ENCODE data around the gene CCNO.

CCNO gene

DNA sequence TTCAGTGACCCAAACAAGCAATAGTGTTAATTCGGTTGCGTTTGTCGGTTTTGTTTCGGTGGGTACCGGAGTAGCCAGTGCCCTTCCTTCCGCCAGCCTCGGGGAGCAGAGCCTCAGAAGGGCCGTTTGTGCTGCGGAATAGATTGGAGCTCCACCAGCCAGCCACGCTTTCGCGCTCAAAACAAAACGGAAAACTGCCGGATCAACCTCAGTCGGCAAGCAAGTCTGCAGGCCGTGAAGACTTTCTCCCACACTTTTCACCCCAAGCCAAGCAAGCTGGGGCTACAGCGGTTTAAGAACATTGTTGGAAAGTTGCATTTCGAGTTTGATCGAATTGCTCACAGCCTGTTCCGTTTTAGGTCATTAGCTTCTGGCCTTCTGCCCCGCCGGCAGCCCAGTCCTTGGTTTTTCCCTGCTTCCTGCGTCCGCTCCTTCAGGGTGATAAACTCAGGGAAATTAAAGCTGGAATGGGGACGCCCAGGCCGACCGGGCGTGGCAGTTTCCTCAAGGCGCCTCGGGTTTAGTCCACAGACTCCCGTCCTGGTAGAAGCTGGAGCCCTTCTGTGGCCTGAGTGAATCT lies 803 bp upstream of the CCNO start:
- no peaks in the 10 kb centered on the region for H3K79me1 ChIP-seq (ENCODE audit: low read depth, low read length)
- no peak overlapping the region for H3K9ac ChIP-seq (ENCODE audit: low read depth, low read length, poor library complexity)
- peak overlapping the region; percentile 97 for H3K4me2 ChIP-seq (ENCODE audit: insufficient read depth, low read length, poor library complexity, severe bottlenecking)
- H3K4me3 ChIP-seq (ENCODE audit: low read length in 2 of 2) = peak overlapping the region; percentile 49 to 80
- no peak overlapping the region for H3K23ac ChIP-seq (ENCODE audit: low read depth, low read length, poor library complexity)
- H4K91ac ChIP-seq (ENCODE audit: low read depth, low read length, poor library complexity) = no peak overlapping the region
- peaks cover 7 to 16% of the 10 kb centered on the region in 2 donors for H3K4me1 ChIP-seq (ENCODE audit: control insufficient read depth in 2 of 2, insufficient read depth in 1 of 2, low read depth in 1 of 2, low read length in 2 of 2)
- H2AK5ac ChIP-seq (ENCODE audit: low read depth, low read length) = no peak overlapping the region
- no peak overlapping the region for H3K27ac ChIP-seq (replicated peaks; ENCODE audit: low read length)
- DNase-seq (ENCODE audit: low spot score) = no peak
- H2BK5ac ChIP-seq (ENCODE audit: low read length) = no peak overlapping the region
- H2BK15ac ChIP-seq (ENCODE audit: low read length) = no peak overlapping the region
- no peak overlapping the region for H3K4ac ChIP-seq (ENCODE audit: low read length)
- no peaks in the 10 kb centered on the region for H3K9me3 ChIP-seq (replicated peaks in 1 of 2; ENCODE audit: control insufficient read depth in 2 of 2, insufficient read depth in 1 of 2, low read depth in 1 of 2, low read length in 2 of 2)
- peak overlapping the region; percentile 99 for H2AFZ ChIP-seq (ENCODE audit: low read length)
- no peak overlapping the region for H4K8ac ChIP-seq (ENCODE audit: low read depth, low read length)
- no peak overlapping the region for H2BK12ac ChIP-seq (ENCODE audit: low read length)
- H3K18ac ChIP-seq (ENCODE audit: low read length) = peak overlapping the region; percentile 2
- WGBS, 2 donors (ENCODE audit: extremely low coverage in 2 of 2, insufficient read length in 2 of 2, insufficient replicate concordance in 1 of 2) = no CpG with 5 or more reads among the region's 31 CpGs
- H3K14ac ChIP-seq (ENCODE audit: low read length) = no peak overlapping the region
- peaks cover 25 to 75% (median 56%) of the 10 kb centered on the region in 3 experiments for H3K27me3 ChIP-seq (ENCODE audit: control insufficient read depth in 3 of 3, insufficient read depth in 3 of 3, low read depth in 1 of 3, low read length in 3 of 3)
- H2BK120ac ChIP-seq (ENCODE audit: low read depth, low read length) = no peak overlapping the region
- no peaks in the 10 kb centered on the region for H3K36me3 ChIP-seq (replicated peaks in 1 of 2; ENCODE audit: control insufficient read depth in 2 of 2, insufficient read depth in 2 of 2, low read length in 2 of 2)

GRCh38 chr5:55232271-55232984 lies 980 bp downstream of the CCNO start:
- WGBS, 2 donors (ENCODE audit: extremely low coverage in 2 of 2, insufficient read length in 2 of 2, insufficient replicate concordance in 1 of 2) = no CpG with 5 or more reads among the region's 45 CpGs
- peak; percentile 38 for DNase-seq (ENCODE audit: low spot score)

DNA sequence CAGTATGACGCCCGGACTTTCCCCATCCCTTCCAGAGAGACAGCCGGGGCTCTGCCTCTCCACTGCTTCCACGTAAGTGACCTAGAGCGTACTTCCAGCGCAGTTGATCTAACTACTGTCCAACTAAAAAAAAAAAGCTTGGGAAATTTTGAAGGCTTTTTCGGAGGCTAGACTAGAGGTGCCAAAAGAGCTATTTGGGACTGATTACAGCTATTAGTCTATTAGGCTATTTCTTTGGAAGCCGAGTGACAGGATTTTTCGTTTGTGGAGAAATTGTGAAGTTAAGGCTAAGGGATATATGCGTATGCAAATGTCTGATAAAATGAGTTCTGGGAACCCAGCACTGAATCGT lies 1.5 kb downstream of the CCNO start:
- Histone ChIP-seq H3K4me1 (ENCODE audit: control insufficient read depth in 2 of 2, insufficient read depth in 1 of 2, low read depth in 1 of 2, low read length in 2 of 2) (peaks cover 11 to 16% of the 10 kb centered on the region in 2 donors), H3K14ac (ENCODE audit: low read length) (no peak overlapping the region), H3K79me1 (ENCODE audit: low read depth, low read length) (no peaks in the 10 kb centered on the region), H3K9me3 (replicated peaks in 1 of 2; ENCODE audit: control insufficient read depth in 2 of 2, insufficient read depth in 1 of 2, low read depth in 1 of 2, low read length in 2 of 2) (no peaks in the 10 kb centered on the region), H3K27ac (replicated peaks; ENCODE audit: low read length) (no peak overlapping the region), H2BK120ac (ENCODE audit: low read depth, low read length) (no peak overlapping the region), H2BK15ac (ENCODE audit: low read length) (no peak overlapping the region), H2AFZ (ENCODE audit: low read length) (peak overlapping the region; percentile 99), H4K8ac (ENCODE audit: low read depth, low read length) (no peak overlapping the region), H4K91ac (ENCODE audit: low read depth, low read length, poor library complexity) (no peak overlapping the region), H3K4me2 (ENCODE audit: insufficient read depth, low read length, poor library complexity, severe bottlenecking) (peak overlapping the region; percentile 97), H2AK5ac (ENCODE audit: low read depth, low read length) (no peak overlapping the region), H3K4ac (ENCODE audit: low read length) (no peak overlapping the region), H3K23ac (ENCODE audit: low read depth, low read length, poor library complexity) (no peak overlapping the region), H2BK12ac (ENCODE audit: low read length) (no peak overlapping the region), H3K4me3 (ENCODE audit: low read length in 2 of 2) (peak overlapping the region in 1 of 2 donors; percentile 80), H2BK5ac (ENCODE audit: low read length) (no peak overlapping the region), H3K27me3 (ENCODE audit: control insufficient read depth in 3 of 3, insufficient read depth in 3 of 3, low read depth in 1 of 3, low read length in 3 of 3) (peaks cover 42 to 84% (median 77%) of the 10 kb centered on the region in 3 experiments), H3K18ac (ENCODE audit: low read length) (no peak overlapping the region), H3K36me3 (replicated peaks in 1 of 2; ENCODE audit: control insufficient read depth in 2 of 2, insufficient read depth in 2 of 2, low read length in 2 of 2) (no peaks in the 10 kb centered on the region), H3K9ac (ENCODE audit: low read depth, low read length, poor library complexity) (no peak overlapping the region)
- no peak for DNase-seq (ENCODE audit: low spot score)
- no CpG with 5 or more reads among the region's 11 CpGs for WGBS, 2 donors (ENCODE audit: extremely low coverage in 2 of 2, insufficient read length in 2 of 2, insufficient replicate concordance in 1 of 2)

More at GRCh38 chr5:55232271-55232984, 980 bp downstream of the CCNO start:
- peak overlapping the region; percentile 60 for H3K9ac ChIP-seq (ENCODE audit: low read depth, low read length, poor library complexity)
- no peaks in the 10 kb centered on the region for H3K9me3 ChIP-seq (replicated peaks in 1 of 2; ENCODE audit: control insufficient read depth in 2 of 2, insufficient read depth in 1 of 2, low read depth in 1 of 2, low read length in 2 of 2)
- H2BK5ac ChIP-seq (ENCODE audit: low read length) = no peak overlapping the region
- no peak overlapping the region for H2BK12ac ChIP-seq (ENCODE audit: low read length)
- H3K23ac ChIP-seq (ENCODE audit: low read depth, low read length, poor library complexity) = peak overlapping the region; percentile 59
- H2AK5ac ChIP-seq (ENCODE audit: low read depth, low read length) = no peak overlapping the region
- peak overlapping the region; percentile 97 for H3K4me2 ChIP-seq (ENCODE audit: insufficient read depth, low read length, poor library complexity, severe bottlenecking)
- H3K36me3 ChIP-seq (replicated peaks in 1 of 2; ENCODE audit: control insufficient read depth in 2 of 2, insufficient read depth in 2 of 2, low read length in 2 of 2) = no peaks in the 10 kb centered on the region
- peak overlapping the region; percentile 84 for H3K18ac ChIP-seq (ENCODE audit: low read length)
- no peak overlapping the region for H3K14ac ChIP-seq (ENCODE audit: low read length)
- H2BK120ac ChIP-seq (ENCODE audit: low read depth, low read length) = peak overlapping the region; percentile 41
- H3K4ac ChIP-seq (ENCODE audit: low read length) = no peak overlapping the region
- H3K27ac ChIP-seq (replicated peaks; ENCODE audit: low read length) = no peak overlapping the region
- H3K4me1 ChIP-seq (ENCODE audit: control insufficient read depth in 2 of 2, insufficient read depth in 1 of 2, low read depth in 1 of 2, low read length in 2 of 2) = peaks cover 11 to 16% of the 10 kb centered on the region in 2 donors
- H3K4me3 ChIP-seq (ENCODE audit: low read length in 2 of 2) = peak overlapping the region; percentile 49 to 80
- H3K79me1 ChIP-seq (ENCODE audit: low read depth, low read length) = no peaks in the 10 kb centered on the region
- H2AFZ ChIP-seq (ENCODE audit: low read length) = peak overlapping the region; percentile 99
- H3K27me3 ChIP-seq (ENCODE audit: control insufficient read depth in 3 of 3, insufficient read depth in 3 of 3, low read depth in 1 of 3, low read length in 3 of 3) = peaks cover 39 to 84% (median 73%) of the 10 kb centered on the region in 3 experiments
- no peak overlapping the region for H4K8ac ChIP-seq (ENCODE audit: low read depth, low read length)
- H2BK15ac ChIP-seq (ENCODE audit: low read length) = no peak overlapping the region
- no peak overlapping the region for H4K91ac ChIP-seq (ENCODE audit: low read depth, low read length, poor library complexity)

Data from neuronal stem cell (in vitro differentiated cells).